ENCODE measurements around the gene RGS7.

The RGS7 gene

DNA sequence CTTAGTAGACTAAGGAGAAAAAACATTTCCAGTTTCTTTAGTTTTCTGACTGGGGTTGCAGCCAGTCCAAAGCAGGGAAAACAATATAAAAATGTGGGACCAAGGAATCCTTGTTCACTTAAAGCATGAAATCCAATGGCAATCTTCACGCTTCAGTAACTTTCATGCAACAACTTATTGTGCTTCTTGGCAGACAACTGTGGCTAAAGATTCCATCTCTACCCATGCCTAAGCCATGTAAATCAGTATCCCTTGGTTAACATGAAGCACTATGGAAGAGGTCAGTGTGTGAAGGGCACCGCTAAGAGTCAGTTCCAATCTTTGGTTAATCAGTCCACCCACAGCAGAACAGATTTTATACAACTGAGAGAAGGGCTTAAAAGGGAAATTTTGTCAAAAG lies 543.3 kb downstream of the RGS7 start:
- no peak overlapping the region for H3K27ac ChIP-seq
- TF ChIP-seq, protein P1, sequence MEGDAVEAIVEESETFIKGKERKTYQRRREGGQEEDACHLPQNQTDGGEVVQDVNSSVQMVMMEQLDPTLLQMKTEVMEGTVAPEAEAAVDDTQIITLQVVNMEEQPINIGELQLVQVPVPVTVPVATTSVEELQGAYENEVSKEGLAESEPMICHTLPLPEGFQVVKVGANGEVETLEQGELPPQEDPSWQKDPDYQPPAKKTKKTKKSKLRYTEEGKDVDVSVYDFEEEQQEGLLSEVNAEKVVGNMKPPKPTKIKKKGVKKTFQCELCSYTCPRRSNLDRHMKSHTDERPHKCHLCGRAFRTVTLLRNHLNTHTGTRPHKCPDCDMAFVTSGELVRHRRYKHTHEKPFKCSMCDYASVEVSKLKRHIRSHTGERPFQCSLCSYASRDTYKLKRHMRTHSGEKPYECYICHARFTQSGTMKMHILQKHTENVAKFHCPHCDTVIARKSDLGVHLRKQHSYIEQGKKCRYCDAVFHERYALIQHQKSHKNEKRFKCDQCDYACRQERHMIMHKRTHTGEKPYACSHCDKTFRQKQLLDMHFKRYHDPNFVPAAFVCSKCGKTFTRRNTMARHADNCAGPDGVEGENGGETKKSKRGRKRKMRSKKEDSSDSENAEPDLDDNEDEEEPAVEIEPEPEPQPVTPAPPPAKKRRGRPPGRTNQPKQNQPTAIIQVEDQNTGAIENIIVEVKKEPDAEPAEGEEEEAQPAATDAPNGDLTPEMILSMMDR (conservative IDR thresholded peaks at IDR 0.05): no peak

DNA sequence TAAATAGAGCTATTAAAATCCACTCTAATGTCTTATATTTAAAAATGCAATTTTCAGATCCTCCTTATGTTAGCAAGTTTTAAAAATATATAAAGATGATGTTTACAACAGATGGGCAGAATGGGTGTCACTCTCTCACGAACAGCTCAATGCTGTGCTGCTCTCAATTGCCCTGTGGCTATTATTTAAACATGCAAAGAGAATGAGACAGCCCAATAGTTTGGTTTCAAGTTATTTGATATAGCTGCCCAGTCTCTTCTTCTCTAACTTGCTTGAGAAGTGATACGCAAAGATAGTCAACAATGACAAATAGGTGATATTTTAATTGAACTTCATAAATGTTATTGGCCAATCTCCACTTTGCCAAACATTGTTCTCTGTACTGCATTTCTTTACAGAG lies 545.7 kb downstream of the RGS7 start:
- no peak overlapping the region for H3K27ac ChIP-seq
- TF ChIP-seq, protein P1 (conservative IDR thresholded peaks at IDR 0.05): no peak

DNA sequence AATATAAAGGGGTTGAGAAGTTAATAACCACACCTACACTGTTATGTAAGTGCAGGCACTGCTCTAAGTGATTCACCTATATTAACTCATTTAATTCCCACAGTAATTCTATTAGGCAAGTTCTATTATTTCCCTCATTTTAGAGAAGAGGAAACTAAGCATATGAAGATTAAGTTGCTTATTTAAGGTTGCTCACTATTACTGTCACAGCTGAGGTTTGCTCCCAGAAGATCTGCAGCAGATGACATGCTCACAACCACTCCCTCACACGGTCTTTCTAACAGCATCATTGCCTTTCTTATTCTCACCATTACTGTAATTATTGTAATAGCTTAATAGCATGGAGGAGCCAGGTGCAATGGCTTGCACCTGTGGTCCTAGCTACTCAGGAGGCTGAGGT lies 548.6 kb downstream of the RGS7 start:
- TF ChIP-seq, protein P1 (conservative IDR thresholded peaks at IDR 0.05): no peak
- no peak overlapping the region for H3K27ac ChIP-seq

DNA sequence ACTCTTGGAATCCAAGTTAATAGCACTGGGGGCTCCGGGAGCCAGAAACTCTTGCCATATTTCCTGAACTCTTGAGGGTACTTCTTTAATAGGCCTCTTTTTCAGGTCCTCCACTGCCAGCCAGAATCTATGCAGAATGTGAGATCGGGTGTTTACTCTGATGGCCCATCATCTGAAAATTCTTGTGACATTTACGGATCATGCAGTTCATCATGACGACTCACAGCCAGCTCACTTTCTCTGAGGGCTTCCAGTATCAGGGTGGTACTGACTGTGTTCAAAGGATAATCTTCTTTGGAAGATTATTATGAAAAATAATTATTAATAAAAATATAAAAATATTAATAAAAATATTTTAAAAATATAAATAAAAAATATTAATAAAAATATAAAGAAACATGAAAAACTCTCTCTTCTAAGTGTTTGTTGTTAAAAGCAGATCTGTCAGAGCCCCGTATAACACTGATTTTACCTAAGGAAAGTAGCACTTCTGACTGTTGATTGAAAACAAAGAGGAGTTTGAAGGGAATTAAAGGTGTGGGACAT lies 550.7 kb downstream of the RGS7 start:
- no peak overlapping the region for H3K27ac ChIP-seq
- TF ChIP-seq, protein P1 (conservative IDR thresholded peaks at IDR 0.05): no peak

DNA sequence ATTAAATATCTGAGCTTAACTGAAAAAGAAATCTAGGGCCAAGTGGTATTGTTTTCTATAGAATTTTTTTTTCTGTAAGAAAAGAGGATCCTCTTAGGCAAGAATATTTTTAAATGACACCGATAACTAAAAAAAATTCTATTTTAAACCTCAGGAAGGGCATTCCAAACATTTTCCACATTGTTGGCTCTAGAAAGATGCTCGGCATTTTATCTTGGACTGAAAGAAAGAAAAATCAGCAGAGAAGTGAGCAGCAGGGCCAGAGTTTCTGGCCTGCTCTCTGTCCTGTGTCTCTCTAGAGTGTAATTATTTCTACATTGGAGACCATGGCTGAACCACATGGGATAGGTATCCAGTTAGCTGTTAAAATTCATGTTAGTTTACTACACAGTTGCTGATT lies 552.5 kb downstream of the RGS7 start:
- TF ChIP-seq, protein P1 (conservative IDR thresholded peaks at IDR 0.05): no peak
- no peak overlapping the region for H3K27ac ChIP-seq

DNA sequence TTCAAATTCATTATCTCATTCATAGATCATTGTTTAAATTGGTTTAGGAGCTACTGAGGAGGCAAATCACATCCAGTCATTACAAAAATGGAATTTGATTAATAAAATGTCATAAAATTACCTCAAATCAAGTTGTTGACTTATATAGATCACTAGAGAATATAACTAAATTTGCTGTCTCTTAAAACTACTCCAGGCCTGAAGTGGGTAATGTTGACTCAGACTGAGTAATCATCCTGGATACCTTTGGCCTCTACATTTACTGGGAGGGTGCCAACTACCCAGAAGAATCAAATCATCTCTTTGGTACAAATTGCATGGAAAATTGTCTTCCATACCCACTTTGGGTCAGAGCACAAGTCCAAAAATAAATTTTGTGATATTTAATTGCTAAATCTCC lies 553.9 kb downstream of the RGS7 start:
- H3K27ac ChIP-seq: no peak overlapping the region
- TF ChIP-seq, protein P1 (conservative IDR thresholded peaks at IDR 0.05): no peak

DNA sequence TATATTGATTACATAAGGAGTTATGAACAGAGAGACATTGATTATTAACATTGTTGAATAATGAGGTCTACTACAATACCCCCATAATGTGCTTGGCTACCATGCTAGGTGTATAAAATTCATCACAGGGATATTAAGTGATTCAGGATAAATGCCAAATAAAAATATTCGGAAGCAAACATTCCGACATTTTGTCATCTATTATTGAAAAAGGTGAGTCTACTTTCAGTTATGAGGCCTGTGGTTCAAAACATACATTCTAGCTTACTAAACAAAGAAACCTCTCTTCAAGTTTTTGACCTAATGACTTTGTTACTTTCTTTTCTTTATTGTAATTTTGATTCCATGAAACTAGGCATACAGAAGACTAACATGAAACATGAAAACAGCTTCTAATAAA lies 554.7 kb downstream of the RGS7 start:
- TF ChIP-seq, protein P1 (conservative IDR thresholded peaks at IDR 0.05): no peak
- H3K27ac ChIP-seq: no peak overlapping the region

All from VCaP (cell line).